NAMALWA (cell line): ENCODE results near the gene DHX32.
"Not testable (repeated sequence)": the region's sequence is repeated elsewhere in the genome, so short reads cannot be mapped to it uniquely, and the experiment has no call there.

Source experiments
- DNase-seq: peaks from one replicate; pipeline ENCODE4 v3.0.0-alpha.2; 2015; ENCODE audit warnings: low spot score

The DHX32 gene

DNA sequence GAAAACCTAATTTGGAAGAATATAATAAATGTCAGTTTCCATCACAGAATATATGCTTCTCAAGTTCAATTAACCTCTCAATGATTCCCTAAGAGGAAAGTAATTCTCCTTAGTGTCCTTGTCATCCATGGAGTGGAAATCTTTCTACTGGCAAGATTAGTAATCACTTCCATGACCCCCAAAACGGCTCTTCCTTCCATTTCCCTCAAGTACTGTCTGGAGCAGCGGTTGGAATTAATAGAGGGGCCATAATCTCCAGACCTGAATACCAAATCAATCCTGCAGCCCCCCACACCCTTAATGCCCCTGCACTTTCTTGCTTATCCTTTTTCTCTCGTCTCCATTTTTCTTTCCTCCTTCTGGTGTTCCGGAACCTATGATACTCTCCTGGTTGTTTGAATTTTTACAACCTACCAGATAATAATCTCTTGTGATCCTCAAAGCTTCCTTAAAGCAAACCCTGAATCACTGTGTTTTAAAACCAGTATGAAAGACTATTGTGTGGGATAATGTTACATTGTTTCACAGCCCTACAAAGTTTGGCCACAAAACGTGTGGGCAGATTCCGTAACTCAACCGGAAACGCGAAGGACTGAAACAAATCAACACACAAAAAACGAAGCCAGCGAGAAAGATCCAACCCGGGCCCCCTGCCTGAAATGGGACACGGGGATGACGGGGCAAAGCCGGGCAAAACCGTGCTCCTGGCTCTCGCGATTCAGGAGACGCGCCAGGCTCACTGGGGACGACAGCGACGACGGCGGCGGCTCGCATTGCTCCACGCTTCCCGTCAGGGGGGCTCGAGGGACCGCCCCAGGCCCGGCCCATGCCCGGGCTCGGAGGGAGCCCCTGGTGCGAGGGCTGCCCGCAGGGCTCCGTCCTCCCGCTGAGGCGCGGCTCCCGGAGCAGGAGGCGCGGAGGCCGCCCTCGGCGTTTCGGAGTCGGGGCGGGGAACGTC, 14.3 kb upstream of the DHX32 start:
- not testable (repeated sequence) for DNase-seq

DNA sequence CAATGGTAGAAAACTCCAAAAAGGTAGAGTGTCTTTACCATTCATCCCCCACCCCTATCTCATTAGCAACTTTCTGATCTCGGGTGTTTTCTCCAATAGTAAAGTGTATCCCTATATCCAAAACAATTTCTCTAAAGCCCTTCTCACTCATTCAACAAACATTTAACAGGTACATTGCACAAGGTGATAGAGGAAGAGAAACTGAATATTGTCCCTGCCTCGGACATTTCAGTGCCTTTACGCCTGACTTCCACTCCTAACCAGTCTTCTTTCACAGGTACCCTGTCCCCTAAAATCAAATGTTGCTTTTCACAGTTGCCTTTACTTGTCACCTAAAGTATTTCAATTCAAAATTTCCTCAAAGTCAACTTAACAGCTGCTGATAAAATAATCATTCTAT, 13.1 kb upstream of the DHX32 start:
- not testable (repeated sequence) for DNase-seq

DNA sequence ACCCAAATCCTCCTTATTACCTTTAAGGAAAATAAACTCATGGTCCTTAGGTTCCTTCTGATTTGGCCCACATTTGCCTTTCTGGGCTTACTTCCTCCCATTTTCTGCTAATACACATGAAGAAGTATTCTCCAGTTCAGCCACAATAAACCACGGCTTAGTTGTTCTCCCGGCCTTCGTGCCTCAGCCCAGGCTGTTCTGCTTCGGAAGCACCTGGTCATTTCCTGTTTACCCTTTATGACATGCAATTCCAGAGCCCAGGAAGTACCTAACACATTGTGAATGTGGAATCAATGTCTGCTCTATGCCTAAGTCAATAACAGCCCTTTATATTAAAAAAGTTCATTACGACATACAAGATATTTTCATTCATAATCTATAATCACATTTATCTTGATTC, 11.3 kb upstream of the DHX32 start:
- not testable (repeated sequence) for DNase-seq

DNA sequence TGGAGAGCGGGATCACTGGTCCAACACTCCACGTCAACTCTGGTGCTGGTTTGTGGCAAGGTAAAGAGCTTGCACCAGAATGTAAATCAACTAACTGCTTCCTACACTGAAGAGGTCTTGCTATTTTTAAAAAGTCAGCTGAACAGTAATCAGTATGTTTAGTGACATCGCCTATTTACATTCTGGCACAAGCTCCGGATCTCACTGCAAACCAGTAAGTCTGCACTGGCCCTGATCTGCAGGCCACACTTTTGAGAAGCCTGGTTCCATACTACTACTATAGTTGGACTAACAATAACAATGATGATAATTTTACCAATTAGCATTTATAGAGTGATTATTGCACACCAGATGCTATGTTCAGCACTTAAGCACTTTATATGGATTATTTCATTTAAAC, 8.3 kb upstream of the DHX32 start:
- DNase-seq: not testable (repeated sequence)

DNA sequence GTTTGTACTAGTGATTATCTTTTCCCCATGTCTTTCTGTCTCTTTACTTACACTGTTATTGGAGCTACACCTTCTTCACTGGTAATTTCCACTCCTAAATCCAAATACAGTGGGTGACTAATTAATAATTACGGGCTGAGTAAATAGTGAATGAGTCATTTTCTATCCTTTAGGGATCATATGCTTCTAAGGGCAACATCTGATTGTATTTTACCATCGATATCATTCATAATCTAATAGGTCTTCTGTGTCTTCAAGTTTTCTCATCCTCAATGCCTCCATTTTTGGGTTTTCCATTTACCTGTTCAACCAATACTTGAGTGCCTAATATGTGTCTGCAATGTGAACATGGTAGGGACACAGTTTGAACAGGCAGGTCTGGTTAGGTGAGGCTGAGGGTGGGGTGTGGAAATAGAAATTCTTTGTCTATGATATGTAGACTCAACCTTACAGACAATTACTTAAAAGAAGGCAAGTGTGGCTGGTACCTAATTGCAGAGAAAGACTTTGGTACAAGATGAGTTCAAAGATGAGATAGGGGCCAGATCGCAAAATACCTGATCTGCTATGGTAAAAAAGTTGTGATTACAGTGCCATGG, 5.9 kb upstream of the DHX32 start:
- DNase-seq: no peak

DNA sequence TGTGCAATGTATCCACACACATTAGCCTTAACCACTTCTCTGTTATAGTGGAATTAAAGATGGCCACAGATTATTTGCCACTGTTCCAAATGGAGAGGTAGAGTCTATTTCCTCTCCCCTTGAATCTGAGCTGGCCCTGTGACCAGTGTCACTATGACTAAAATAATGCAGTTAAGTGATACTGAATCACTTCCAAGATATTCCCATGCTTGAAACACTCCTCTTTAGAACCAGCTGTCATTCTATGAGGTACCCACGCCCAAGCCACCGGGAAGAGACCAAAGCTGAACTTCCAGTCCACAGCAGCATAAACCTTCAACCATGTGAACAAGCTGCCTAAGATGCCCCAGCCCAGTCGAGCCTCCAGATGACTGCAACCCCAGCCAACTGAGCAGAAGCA, 2.1 kb upstream of the DHX32 start:
- no peak for DNase-seq

DNA sequence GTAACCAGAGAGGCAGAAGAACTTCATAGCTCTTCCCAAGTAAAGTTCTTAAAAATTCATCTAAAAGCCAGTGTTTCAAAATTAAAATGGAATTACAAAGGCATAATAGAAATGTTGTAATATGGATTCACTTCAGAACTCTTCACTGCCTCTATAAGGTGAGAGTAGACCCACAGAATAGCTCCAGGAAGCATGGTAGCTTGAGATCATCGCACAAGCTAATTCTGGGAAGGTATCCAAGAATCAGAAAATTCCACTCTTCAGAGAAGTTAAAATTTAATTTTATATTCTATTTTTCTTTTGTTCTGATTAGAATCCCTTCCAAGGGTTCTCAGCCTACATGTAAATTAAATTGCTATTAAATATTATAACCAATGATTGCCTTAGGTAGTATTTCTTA, 1.5 kb upstream of the DHX32 start:
- DNase-seq: no peak

DNA sequence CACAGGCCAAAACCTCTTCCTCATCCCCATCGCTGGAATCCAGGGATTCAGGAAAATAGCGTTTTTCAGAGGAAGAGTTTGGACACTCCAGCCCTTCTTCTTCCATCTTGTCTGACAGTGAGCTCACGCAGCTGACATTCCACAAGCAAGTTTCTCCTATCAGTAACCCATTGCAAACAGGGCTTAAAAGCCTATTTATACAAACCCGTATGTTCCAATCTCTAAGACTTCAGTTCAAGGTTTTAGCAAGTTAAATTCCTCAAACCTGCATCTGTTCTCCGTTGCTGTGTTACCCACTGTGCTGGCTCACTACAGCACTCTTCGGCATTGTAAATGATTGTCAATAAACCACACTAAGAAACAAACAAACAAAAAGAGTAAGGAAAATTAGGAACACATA, 373 bp downstream of the DHX32 start:
- no peak for DNase-seq

DNA sequence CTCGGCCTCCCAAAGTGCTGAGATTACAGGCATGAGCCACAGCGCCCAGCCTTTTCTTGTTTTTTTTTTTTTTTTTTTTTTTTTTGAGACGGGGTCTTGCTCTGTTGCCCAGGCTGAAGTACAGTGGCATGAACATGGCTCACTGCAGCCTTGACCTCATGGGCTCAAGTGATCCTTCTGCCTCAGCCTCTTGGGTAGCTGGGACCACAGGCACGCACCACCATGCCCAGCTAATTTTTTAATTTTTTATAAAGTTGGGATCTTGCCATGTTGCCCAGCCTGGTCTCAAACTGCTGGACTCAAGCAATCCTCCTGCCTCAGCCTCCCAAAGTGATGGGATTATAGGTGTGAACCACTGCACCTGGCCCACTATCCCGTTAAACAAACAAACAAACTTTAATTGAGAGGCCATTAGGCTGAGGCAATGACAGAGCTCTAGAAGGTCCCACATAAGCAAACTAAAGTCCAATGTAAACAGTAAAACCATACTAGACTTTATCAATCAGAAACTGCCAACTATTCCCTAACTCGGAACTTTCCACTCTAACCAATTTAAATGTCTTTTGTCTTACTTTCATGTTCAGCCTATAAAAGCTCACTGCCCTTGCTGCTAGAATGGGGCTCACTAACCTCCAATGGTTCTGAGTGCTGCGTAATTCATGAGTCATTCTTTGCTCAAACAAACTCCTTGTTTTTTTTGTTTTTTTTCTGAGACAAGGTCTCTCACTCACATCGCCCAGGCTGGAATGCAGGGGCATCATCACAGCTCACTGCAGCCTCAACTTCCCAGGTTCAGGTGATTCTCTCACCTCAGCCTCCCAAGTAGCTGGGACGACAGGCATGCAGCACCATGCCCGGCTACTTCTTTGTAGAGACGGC, 1.9 kb downstream of the DHX32 start:
- DNase-seq: no peak

DNA sequence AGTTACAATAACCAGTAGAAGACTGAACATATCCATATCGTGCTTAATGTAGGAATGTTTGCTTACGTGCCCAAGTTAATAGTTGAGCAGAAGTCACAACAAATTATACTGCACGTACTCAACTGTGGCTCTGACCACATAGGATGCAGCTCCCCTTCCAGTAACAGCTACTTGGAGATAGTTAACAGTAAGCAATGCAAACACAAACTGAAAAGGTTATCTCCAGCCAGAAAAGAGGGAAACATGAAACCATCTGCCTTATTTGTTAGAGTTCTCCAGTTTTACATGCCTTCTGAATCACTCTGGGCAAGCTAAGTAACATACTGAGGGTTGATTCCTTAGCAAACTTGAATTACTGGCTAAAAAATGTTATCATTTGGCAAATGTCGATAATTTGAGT, 9.8 kb downstream of the DHX32 start:
- DNase-seq: no peak

DNA sequence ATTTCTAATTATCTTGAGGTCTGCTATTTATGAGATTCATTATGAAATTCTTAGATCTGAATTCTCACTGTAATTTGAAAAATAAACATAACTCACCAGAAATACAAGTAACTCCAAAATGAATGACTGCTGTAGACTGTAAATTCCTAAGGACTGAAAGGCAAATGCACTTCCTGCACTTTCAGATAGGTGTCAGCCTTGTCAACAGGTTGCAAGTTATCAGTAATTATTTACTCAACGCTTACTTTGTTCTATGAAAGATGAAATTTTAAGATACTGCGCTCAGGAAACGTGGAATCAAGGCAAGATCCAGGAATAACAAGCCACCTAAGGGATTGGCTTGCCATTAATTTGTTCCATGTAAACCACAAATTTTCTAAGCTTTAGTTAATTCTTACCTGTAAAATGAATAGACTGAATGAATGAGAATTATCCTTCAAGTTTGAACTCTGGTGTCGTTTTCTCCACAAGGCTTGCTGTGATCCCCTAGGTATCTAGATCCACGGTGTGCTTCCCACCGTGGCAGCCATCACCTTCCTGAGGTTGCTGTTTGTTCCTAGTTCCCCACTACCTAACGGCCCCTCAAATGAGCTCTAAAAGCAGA, 12.6 kb downstream of the DHX32 start:
- peak; percentile 53 for DNase-seq

DNA sequence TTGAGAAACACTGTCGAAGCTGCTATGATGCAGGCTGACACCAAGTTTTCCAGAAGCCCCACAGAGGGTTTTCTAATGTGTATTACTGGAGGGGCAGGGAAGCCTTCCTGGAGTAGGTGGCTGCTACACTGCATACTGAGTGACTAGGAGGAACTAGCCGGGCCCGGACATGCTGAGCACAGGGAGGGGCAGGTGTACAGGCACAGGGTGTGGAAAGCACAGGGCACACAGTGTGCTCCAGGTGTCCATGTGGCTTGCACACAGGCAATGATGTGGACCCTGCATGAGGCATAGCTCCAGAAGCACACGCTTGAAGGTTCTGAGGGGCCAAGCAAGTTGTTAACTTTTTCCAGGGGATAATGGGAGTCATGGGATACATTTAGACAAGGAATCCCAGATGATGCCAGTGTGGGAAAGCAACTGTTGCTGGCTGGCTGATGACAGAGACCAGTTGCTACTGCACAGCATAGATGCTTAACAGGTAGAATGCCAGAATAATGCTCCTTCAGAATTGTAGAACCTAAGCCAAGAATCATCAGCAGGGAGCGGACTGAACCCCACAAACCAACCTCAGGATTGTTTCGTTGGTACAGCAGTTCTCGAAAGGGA, 14.6 kb downstream of the DHX32 start:
- DNase-seq: no peak

DNA sequence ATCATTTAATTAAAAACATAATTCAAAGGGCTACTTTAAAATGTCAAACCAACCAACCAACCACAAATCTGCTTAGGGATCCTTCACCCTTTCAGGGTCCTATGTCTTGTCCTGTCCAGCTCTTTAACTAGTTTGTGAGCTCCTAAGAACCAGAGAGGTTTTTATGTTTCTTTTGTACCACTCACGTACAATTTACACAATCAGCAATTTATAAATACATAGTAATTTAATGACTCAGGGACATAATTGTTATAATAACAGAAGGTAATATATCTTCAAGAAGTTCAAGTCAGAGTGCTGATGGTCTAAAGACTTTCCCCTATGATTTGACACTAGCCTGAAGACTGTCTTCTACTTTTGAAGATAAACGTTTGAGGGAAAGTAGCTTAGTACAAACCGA, 16.0 kb downstream of the DHX32 start:
- DNase-seq: no peak

DNA sequence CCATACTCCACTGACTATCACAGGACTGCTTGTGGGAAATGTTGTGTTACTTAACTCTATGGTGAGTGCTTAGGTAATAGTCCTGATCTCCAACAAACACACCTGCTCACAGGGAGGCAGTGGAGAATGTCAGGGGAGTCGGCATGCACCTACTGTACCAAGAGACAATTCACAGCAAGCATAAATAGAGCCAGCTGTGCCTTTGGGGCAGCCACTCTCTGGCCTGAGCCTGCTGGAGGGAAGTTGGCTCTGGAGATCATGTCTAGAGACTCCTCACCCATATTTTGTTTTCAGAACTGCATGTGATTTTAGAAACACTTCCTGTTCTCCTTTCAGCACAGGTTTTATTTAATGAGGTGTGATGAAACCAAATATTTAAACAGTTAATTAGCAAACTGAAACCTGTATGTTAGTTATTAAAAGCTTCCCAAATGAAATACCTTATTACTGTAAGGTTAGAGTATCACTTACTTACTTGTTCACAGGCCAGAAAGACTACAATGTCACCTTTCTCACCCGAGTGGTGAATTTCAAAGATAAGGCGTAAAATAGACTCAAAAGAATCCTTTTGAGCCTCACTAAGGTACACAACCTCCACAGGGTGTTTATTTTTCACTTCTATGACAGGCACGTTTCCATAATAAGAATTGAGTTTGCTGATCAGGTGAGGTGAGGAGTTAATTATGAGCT, 21.8 kb downstream of the DHX32 start:
- DNase-seq: no peak

DNA sequence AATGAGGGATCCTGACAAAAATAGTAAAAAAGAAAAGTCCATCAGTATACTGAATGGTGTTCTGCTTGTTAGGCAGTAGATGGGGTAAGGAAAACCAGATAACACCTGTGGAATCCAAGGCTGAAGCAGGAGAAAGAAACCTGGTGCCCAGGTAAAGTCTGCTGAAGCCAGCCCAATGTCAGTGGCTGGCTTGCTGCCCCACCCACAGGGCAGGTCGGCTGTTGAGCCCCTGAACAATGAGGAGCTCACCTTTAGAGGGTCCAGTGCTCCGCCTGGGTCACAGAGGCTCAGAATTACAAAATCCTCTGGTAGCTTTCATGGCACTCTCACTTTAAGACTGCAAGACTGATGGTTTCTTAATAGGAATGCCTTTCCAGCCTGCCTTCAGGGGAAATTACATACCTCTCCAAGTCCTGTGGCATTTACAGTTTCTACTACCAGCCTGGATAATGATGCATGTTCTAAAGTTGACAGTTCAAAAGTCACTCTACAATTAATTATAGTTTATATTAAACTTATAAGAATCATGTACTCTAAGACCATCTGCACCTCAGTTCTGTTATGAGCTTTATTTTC, 23.8 kb downstream of the DHX32 start:
- DNase-seq: no peak

DNA sequence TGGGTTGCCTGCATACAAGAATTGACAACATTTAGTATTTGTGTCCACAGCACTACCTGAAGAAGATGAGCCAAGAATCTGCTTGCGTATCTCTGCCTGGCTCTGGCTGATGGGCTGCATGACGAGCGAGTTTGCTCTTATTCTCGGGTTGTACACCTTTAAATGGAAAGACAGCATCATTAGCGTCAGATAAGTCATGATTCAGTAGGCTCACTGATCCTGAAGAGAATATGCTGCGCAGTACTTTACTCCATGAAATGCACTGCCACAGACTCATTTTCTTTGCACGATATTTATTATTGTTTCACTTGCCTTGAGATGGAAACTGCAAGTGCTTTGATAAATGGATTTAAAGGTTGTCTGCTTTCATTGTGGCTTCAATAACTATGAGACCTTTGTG, 28.6 kb downstream of the DHX32 start:
- no peak for DNase-seq

DNA sequence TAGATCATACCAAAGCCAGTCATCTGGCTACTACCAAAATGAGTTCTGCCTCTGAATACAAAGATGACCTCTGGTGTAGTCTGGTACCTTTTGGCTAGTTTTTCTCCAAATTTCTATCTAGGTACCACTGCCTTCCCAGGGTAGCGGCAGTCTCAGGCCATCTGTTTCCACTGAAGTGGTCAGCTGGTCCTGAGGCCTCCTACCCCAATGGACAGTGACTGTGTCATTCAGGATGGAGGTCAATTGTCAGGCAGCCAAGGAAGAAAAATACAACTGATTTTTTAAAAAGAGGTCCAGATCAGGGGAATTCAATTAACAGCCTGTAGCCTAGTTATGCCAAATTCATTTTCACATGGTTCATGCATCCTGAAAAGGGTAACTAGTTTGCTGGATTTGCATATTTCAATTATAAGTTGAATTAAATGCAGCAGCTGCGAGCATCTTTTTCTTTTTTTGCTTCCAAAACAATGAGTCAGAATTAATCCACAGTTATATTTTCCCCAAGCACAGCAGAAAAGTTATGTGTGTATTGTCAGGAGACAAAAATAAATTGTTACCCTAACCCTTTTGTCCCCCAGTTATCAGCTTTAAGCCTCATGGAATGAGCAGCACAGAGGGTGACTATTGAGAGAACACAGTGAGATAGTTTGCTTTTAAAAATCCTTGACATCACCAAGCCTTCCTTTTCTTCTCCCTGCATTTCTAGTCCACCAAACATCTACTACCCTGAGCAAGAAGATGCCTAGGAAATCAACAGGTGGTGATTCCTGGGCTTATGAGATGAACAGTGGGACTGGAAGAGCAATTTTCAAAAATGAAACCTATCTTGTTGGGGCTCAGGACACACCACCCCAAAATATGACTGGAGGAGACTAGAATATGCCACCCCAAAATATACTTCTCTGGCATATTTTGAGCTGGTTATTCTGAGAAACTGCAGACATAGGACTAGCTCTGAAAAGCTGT, 30.0 kb downstream of the DHX32 start:
- DNase-seq: no peak

DNA sequence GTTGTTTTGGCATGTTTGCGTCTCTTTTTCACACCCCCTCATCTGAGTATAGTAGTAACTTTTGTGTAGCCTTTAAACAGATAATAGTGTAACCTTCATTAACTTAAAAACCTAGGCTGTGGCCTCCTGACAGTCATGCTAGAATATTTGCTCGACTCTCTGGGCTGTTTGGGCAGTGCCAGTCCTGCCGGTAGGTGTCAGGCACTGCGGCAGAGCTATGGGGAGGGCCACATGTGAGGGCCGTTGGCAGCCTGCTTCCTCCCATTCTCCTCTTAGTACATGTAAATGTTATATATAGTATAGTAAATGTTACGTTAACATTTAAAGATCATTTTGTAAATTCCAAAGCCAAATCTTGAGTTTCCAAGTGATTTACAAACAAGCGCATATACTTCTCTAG, 31.6 kb downstream of the DHX32 start:
- DNase-seq: no peak

DNA sequence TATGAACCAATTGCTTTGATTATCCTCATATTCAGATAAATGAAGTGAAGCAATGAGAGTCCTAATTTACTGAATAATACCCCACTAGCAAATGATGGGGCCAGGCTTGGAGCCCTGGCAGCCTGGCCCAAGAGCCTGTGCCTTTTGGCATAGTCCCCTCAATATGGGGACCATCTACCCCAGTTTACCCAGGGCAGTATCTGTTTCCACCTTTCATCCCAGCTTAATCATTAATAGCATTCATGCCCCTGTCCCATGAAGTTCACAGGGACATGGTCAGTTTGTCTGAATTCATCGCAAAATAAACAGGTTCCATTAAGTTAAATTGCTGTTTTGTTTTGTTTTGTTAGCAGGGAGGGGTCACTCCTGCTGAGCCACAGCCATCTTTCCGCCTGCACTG, 32.2 kb downstream of the DHX32 start:
- no peak for DNase-seq

DNA sequence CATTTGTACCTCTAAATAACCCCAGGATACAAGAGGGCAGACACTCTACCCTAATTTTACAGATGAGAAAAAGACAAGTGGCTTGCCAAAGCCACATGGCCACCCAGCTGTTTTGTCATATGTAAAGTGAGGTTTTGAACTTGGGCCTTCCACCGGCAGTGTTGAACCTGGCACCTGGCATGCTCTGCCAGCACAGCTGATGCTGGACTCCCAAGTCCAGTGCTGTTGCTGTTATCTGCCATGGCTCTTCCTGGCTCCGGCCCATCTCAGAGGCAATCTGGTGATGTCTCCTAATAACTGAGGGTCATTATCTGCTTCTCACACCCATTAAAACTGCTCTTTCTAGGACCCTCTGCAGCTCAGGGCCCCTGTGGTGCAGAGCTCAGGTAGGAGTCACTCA, 32.7 kb downstream of the DHX32 start:
- no peak for DNase-seq
